Testis (tissue), 3 donors: ENCODE data around the gene RAB11FIP3. TPM values are rescaled to one million over a fixed set of nuclear protein-coding genes. Genes with fewer than 3 reads are reported as not detected.
A peak's percentile ranks its signal among the peaks of the same experiment; 100 is the strongest.

Source experiments
- DNase-seq: peaks from one replicate; pipeline ENCODE4 v3.0.0-alpha.2; 2019
- H3K27ac ChIP-seq, 2 donors: fragments of 200-600 bp; sonication (generic); one replicate each; pipeline ENCODE4 v1.5.1; 2019
- H3K27me3 ChIP-seq: fragments of 200-600 bp; sonication (generic); one replicate; pipeline ENCODE4 v1.5.1; 2019
- H3K36me3 ChIP-seq: fragments of 200-600 bp; sonication (generic); one replicate; pipeline ENCODE4 v1.5.1; 2017; ENCODE audit warnings: low read depth; ENCODE audit errors: missing control alignments
- H3K4me1 ChIP-seq: fragments of 200-600 bp; sonication (generic); one replicate; pipeline ENCODE4 v1.5.1; 2019
- H3K4me3 ChIP-seq, 2 donors: fragments of 200-600 bp; sonication (generic); one replicate each; pipeline ENCODE4 v1.5.1; 2017 to 2019
- H3K9me3 ChIP-seq: fragments of 200-600 bp; sonication (generic); one replicate; pipeline ENCODE4 v1.5.1; 2017
- CTCF ChIP-seq, 3 experiments: fragments of 450-650 bp in 2 of 3; fragments of 200-600 bp in 1 of 3; sonication (generic) in 1 of 3; IDR thresholded peaks; one replicate each; pipeline ENCODE4 v1.5.1; 2016 to 2019; ENCODE audit warnings: antibody characterized with exemption in 3 of 3, mild to moderate bottlenecking in 2 of 3, moderate library complexity in 1 of 3
- POLR2A ChIP-seq: fragments of 450-650 bp; IDR thresholded peaks from one replicate; pipeline ENCODE4 v1.6.1; 2017; ENCODE audit warnings: antibody characterized with exemption, mild to moderate bottlenecking, moderate library complexity
- WGBS, 2 donors: methylation state at CpG; one replicate each; pipeline ENCODE4 v1.1.5; 2018; 5-methylcytosine and 5-hydroxymethylcytosine counted together
- intact Hi-C: fragments of 100-400 bp; cut with DNase I; formaldehyde crosslinking; loops from one replicate; pipeline ENCODE4 v1.15.1; 2023; ENCODE audit warnings: low total_unique reads
- polyA plus RNA-seq: library from polyadenylated mRNA; stranded (reverse); fragments of 350-450 nt; fragmentation: Illumina TruSeq; extraction: RNeasy Lipid Tissue Mini Kit (QIAGEN cat#74804); gene quantifications from one replicate; pipeline ENCODE4 v1.2.3, GENCODE V29; 2014; ENCODE audit warnings: low read depth, low replicate concordance; ENCODE audit not compliant: insufficient read depth
- total RNA-seq, 2 donors: library from RNA; depleted of rRNA; stranded (reverse); fragments of >200 nt; gene quantifications; one replicate each; pipeline ENCODE4 v1.2.3, GENCODE V29; 2016

Gene RAB11FIP3
- total and polyA plus RNA-seq, 3 donors from 2014 or later: 61.7 to 186 (median 166) TPM

GRCh38 chr16:389352-389751 lies 36.1 kb upstream of the RAB11FIP3 start:
- no peak for DNase-seq
- no peak for TF ChIP-seq POLR2A
- no peak for TF ChIP-seq CTCF (IDR thresholded peaks at IDR 0.05)
- Histone ChIP-seq H3K27ac (peak overlapping the region; percentile 48 to 77), H3K4me3 (no peak overlapping the region), H3K9me3 (no peaks in the 10 kb centered on the region), H3K4me1 (peaks cover 27% of the 10 kb centered on the region), H3K36me3 (no peaks in the 10 kb centered on the region), H3K27me3 (no peaks in the 10 kb centered on the region)
- WGBS, 2 donors: 67 to 84% methylated on average over 10 of the region's 10 CpGs
- intact Hi-C loops: no loop called here

DNA sequence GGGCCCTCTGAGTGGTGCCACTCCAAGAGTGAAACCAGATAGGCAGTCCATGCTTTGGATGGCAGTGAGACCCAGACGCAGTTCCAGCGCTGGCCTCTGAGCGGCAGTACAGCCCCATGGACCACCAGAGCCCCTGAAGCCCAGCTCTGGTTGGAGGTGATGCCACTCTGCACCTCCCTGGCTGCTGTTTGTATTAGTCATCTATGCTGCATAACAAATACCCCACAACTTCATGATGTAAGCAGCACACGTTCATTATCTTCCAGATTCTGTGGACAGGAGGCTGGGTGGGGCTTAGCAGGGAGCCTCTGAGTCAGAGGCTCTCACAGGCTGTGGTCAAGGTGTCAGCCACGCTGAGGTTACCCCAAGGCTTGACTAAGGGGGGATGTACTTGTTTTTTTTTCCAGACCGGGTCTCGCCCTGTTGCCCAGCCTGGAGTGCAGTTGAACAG lies 33.5 kb upstream of the RAB11FIP3 start:
- 82 to 86% methylated on average over 4 to 7 of the region's 7 CpGs for WGBS, 2 donors
- no peaks in the 10 kb centered on the region for H3K9me3 ChIP-seq
- H3K27ac ChIP-seq: no peak overlapping the region
- peak; percentile 74 for DNase-seq
- no peaks in the 10 kb centered on the region for H3K27me3 ChIP-seq
- no peak overlapping the region for H3K4me3 ChIP-seq
- peaks cover 31% of the 10 kb centered on the region for H3K4me1 ChIP-seq
- TF ChIP-seq POLR2A (no peak), CTCF (IDR thresholded peaks at IDR 0.05) (peak; percentile 33 to 67 (median 61))
- intact Hi-C loops: no loop called here
- no peaks in the 10 kb centered on the region for H3K36me3 ChIP-seq

- Histone ChIP-seq H3K4me3 (no peak overlapping the region), H3K4me1 (peaks cover 27% of the 10 kb centered on the region), H3K27me3 (no peaks in the 10 kb centered on the region), H3K36me3 (no peaks in the 10 kb centered on the region), H3K9me3 (no peaks in the 10 kb centered on the region), H3K27ac (no peak overlapping the region)
- WGBS, 2 donors: 93 to 97% methylated on average over 7 of the region's 7 CpGs
- TF ChIP-seq CTCF (IDR thresholded peaks at IDR 0.05) (no peak), POLR2A (no peak)
- intact Hi-C loops: no loop called here
- no peak for DNase-seq
Observed at GRCh38 chr16:392450-393030, 32.9 kb upstream of the RAB11FIP3 start.

GRCh38 chr16:396199-396598 lies 29.2 kb upstream of the RAB11FIP3 start:
- H3K27me3 ChIP-seq: no peaks in the 10 kb centered on the region
- intact Hi-C loops: no loop called here
- H3K4me1 ChIP-seq: peaks cover 23% of the 10 kb centered on the region
- DNase-seq: no peak
- TF ChIP-seq POLR2A: no peak
- no peak for TF ChIP-seq CTCF (IDR thresholded peaks at IDR 0.05)
- no peaks in the 10 kb centered on the region for H3K9me3 ChIP-seq
- H3K36me3 ChIP-seq: no peaks in the 10 kb centered on the region
- H3K4me3 ChIP-seq: peak overlapping the region; percentile 57 to 78
- WGBS, 2 donors: 2 to 16% methylated on average over 3 of the region's 3 CpGs
- peak overlapping the region; percentile 80 to 88 for H3K27ac ChIP-seq

GRCh38 chr16:396605-397004 lies 28.8 kb upstream of the RAB11FIP3 start:
- no peaks in the 10 kb centered on the region for H3K36me3 ChIP-seq
- DNase-seq: peak; percentile 75

More at GRCh38 chr16:396605-397004, 28.8 kb upstream of the RAB11FIP3 start:
- Histone ChIP-seq H3K27ac (peak overlapping the region; percentile 80 to 88), H3K4me3 (peak overlapping the region; percentile 57 to 78), H3K27me3 (no peaks in the 10 kb centered on the region), H3K9me3 (no peaks in the 10 kb centered on the region), H3K4me1 (peaks cover 23% of the 10 kb centered on the region)
- WGBS, 2 donors: 0 to 1% methylated on average over 18 to 22 of the region's 22 CpGs
- intact Hi-C loops: no loop called here
- TF ChIP-seq CTCF (IDR thresholded peaks at IDR 0.05) (no peak), POLR2A (no peak)
